GM23248 (cell line): ENCODE measurements around the gene ASPSCR1. TPM values are rescaled to one million over a fixed set of nuclear protein-coding genes. Genes with fewer than 3 reads are reported as not detected.
"Not testable (repeated sequence)": the region's sequence is repeated elsewhere in the genome, so short reads cannot be mapped to it uniquely, and the experiment has no call there.

Experiments used
- DNase-seq: peaks from one replicate; pipeline ENCODE4 v3.0.0-alpha.2; 2015
- H2AFZ ChIP-seq: fragments of 200-600 bp; sonication (generic); 2 replicates; pipeline ENCODE4 v1.6.1; 2016; ENCODE audit warnings: antibody characterized with exemption
- H3F3A ChIP-seq: fragments of 200-600 bp; sonication (generic); 2 replicates; pipeline ENCODE4 v1.6.1; 2016; ENCODE audit warnings: mild to moderate bottlenecking, antibody characterized with exemption, mixed run types; ENCODE audit not compliant: insufficient read depth
- H3K27ac ChIP-seq: fragments of 200-600 bp; sonication (generic); 2 replicates; pipeline ENCODE4 v1.5.1; 2016; ENCODE audit warnings: mild to moderate bottlenecking
- H3K27me3 ChIP-seq: fragments of 200-600 bp; sonication (generic); replicated peaks from 2 replicates; pipeline ENCODE4 v1.6.1; 2016; ENCODE audit warnings: mild to moderate bottlenecking; ENCODE audit not compliant: insufficient read depth
- H3K36me3 ChIP-seq: fragments of 200-600 bp; sonication (generic); 2 replicates; pipeline ENCODE4 v1.6.1; 2016; ENCODE audit warnings: low read depth, mild to moderate bottlenecking
- H3K4me1 ChIP-seq: fragments of 200-600 bp; sonication (generic); 2 replicates; pipeline ENCODE4 v1.6.1; 2016; ENCODE audit warnings: mild to moderate bottlenecking; ENCODE audit not compliant: insufficient read depth
- H3K4me2 ChIP-seq: fragments of 200-600 bp; sonication (generic); one replicate; pipeline ENCODE4 v1.6.1; 2016; ENCODE audit warnings: mild to moderate bottlenecking; ENCODE audit not compliant: unreplicated experiment
- H3K4me3 ChIP-seq: fragments of 200-600 bp; sonication (generic); 2 replicates; pipeline ENCODE4 v1.5.1; 2016; ENCODE audit warnings: mild to moderate bottlenecking
- H3K79me2 ChIP-seq: fragments of 200-600 bp; sonication (generic); 2 replicates; pipeline ENCODE4 v1.6.1; 2016; ENCODE audit warnings: mild to moderate bottlenecking; ENCODE audit not compliant: insufficient read depth
- H3K9ac ChIP-seq: fragments of 200-600 bp; sonication (generic); 2 replicates; pipeline ENCODE4 v1.6.1; 2016; ENCODE audit warnings: mild to moderate bottlenecking
- H3K9me2 ChIP-seq: fragments of 200-600 bp; sonication (generic); 2 replicates; pipeline ENCODE4 v1.6.1; 2016; ENCODE audit warnings: mixed run types, mild to moderate bottlenecking, moderate library complexity; ENCODE audit not compliant: insufficient read depth
- H3K9me3 ChIP-seq: fragments of 200-600 bp; sonication (generic); one replicate; pipeline ENCODE4 v1.6.1; 2017; ENCODE audit warnings: low read depth
- H4K20me1 ChIP-seq: fragments of 200-600 bp; sonication (generic); 2 replicates; pipeline ENCODE4 v1.6.0; 2016; ENCODE audit not compliant: insufficient read depth
- EZH2 ChIP-seq: fragments of 200-600 bp; sonication (generic); IDR thresholded peaks from 2 replicates; pipeline ENCODE4 v1.6.1; 2018; ENCODE audit warnings: antibody characterized with exemption, mild to moderate bottlenecking; ENCODE audit not compliant: insufficient read depth, poor library complexity, severe bottlenecking
- EZH2phosphoT487 ChIP-seq: fragments of 200-600 bp; sonication (generic); IDR thresholded peaks from 2 replicates; pipeline ENCODE4 v1.6.1; 2018; ENCODE audit warnings: antibody characterized with exemption, moderate library complexity, mild to moderate bottlenecking, low read depth; ENCODE audit not compliant: insufficient read depth
- WGBS, 2 experiments: methylation state at CpG; one replicate each; pipeline ENCODE4 v1.1.6; 2015 to 2017; ENCODE audit warnings: low lambda C conversion rate in 2 of 2, low coverage in 1 of 2; ENCODE audit errors: missing lambda C conversion rate in 2 of 2; 5-methylcytosine and 5-hydroxymethylcytosine counted together
- in situ Hi-C: fragments of 300-500 bp; cut with MboI; formaldehyde crosslinking; loops from 2 replicates; pipeline ENCODE4 v1.15.0; 2020
- polyA plus RNA-seq: library from polyadenylated mRNA; unstranded; fragments of >200 nt; fragmentation: Nextera tagmentation; extraction: Ambion mirVana; gene quantifications from 2 replicates; pipeline ENCODE4 v1.2.1, GENCODE V29; 2016
- total RNA-seq: library from RNA; depleted of rRNA; stranded (reverse); fragments of >200 nt; shearing (Covaris generic); gene quantifications from 2 replicates; pipeline ENCODE4 v1.2.3, GENCODE V29; 2014

The ASPSCR1 gene
- total and polyA plus RNA-seq, 2 experiments from 2014 or later: 20.6 to 23.5 TPM

DNA sequence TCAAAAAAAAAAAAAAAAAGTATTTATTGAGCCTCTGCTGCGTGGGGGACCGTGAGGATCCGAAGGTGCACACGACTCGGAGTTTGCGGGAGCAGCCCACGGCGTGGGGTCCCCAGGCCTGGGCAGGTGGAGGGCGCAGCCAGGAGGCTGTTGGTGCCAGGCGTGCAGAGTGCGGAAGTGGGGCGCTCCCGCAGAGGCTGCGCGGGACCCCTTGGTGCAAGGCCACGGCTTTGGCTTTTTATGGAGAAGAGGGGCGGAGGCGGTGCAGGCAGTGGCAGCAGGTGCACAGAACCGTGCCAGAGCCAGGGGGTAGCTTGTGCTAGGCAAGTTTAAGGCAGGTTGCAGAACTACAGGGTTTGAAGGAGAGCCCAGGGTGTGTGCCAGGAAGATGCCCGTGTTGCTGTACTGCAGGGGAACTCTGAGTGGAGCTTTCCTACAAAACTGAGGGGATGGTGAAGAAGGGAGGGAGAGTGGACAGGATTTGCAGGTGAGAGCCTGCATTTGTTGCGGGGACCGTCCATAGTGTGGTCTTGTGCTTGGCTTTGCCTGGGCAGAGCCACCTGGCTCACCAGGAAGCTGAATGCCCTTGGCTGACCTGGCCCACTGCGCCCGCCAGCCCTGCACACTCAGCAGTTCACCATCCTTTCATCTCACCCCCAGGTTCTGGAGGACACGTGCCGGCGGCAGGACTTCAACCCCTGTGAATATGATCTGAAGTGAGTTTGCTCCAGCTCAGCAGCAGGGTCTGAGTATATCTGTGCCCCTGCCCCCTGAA is 1.3 kb downstream of the ASPSCR1 start:
- Histone ChIP-seq H3F3A (no peaks in the 10 kb centered on the region), H3K36me3 (no peaks in the 10 kb centered on the region; the same call in 1 of the 2 replicates), H3K4me3 (peak overlapping the region; percentile 82), H3K9me2 (no peaks in the 10 kb centered on the region), H3K27me3 (no peaks in the 10 kb centered on the region), H3K9me3 (no peaks in the 10 kb centered on the region), H3K9ac (peak overlapping the region; percentile 94), H3K27ac (no peak overlapping the region), H3K79me2 (0 out of 2 replicates have a peak, but pooled peaks cover 6% of the 10 kb centered on the region), H3K4me1 (no peaks in the 10 kb centered on the region), H3K4me2 (peak overlapping the region; percentile 82), H2AFZ (no peak overlapping the region), H4K20me1 (no peaks in the 10 kb centered on the region)
- in situ Hi-C loops: no loop called here
- no peak for DNase-seq
- WGBS, 2 experiments: 87 to 88% methylated on average over 26 to 27 of the region's 27 CpGs
- no peak for TF ChIP-seq EZH2phosphoT487
- TF ChIP-seq EZH2: no peak

DNA sequence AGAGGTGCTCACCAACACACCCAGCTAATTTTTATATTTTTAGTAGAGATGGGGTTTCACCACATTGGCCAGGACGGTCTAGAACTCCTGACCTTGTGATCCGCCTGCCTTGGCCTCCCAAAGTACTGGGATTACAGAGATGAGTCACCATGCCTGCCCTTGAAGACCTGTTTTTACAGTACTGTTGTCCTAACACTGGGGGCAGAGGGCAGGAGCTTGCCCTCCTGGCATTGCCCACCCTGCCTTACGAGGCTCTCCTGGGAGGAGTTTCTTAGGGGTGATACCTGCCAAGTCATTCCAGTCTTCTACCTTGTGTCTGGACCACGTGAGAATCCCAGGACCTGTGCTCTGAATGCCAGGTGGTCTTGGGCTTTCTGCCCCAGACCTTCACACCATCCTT is 2.7 kb downstream of the ASPSCR1 start:
- no peak overlapping the region for H3K4me2 ChIP-seq
- H3K9me2 ChIP-seq: no peaks in the 10 kb centered on the region
- H3K9ac ChIP-seq: no peak overlapping the region
- H3K79me2 ChIP-seq: 0 out of 2 replicates have a peak, but pooled peaks cover 6% of the 10 kb centered on the region
- H3K4me3 ChIP-seq: no peak overlapping the region
- no peaks in the 10 kb centered on the region for H3F3A ChIP-seq
- no peaks in the 10 kb centered on the region for H4K20me1 ChIP-seq
- no peaks in the 10 kb centered on the region for H3K27me3 ChIP-seq
- H3K27ac ChIP-seq: no peak overlapping the region
- no peaks in the 10 kb centered on the region for H3K4me1 ChIP-seq
- TF ChIP-seq EZH2 (no peak), EZH2phosphoT487 (no peak)
- H2AFZ ChIP-seq: no peak overlapping the region
- in situ Hi-C loops: no loop called here
- H3K36me3 ChIP-seq: no peaks in the 10 kb centered on the region; the same call in 1 of the 2 replicates
- WGBS, 2 experiments: 83 to 86% methylated on average over 4 of the region's 4 CpGs
- H3K9me3 ChIP-seq: no peaks in the 10 kb centered on the region
- no peak for DNase-seq

DNA sequence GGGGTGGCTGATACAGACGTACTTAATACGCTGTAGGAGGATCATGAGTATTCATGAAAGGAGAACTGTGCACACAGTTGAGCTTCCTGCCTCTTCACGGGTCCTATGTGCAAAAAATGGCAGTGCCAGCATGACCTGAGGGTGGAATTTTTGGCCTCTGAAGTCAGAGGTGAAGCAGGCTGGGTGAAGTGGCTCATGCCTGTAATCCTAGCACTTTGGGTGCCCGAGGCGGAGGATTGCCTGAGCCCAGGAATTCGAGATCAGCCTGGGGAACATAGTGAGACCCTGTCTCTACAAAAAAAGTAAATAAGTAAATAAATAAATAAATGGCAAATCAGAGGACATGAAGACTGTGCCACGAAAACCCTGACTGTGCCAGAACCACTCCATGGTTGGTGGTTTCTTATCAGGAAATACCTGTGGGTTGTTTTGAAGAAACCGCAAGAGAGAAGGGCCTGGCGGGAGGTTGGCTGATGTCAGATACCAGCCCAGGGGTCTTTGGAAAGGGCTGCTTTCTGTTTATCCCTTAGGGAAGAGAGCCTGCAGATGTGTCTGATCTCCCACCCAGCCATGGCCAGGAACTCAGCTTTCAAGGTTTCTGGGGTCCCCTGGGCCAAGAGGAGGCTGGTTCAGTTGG is 3.4 kb downstream of the ASPSCR1 start:
- Histone ChIP-seq H3K9me2 (no peaks in the 10 kb centered on the region), H3K9me3 (no peaks in the 10 kb centered on the region), H4K20me1 (no peaks in the 10 kb centered on the region), H3K4me3 (no peak overlapping the region), H3K79me2 (0 out of 2 replicates have a peak, but pooled peaks cover 6% of the 10 kb centered on the region), H3K27ac (no peak overlapping the region), H3K36me3 (no peaks in the 10 kb centered on the region; the same call in 1 of the 2 replicates), H3K9ac (no peak overlapping the region), H2AFZ (no peak overlapping the region), H3K4me1 (no peaks in the 10 kb centered on the region), H3K27me3 (no peaks in the 10 kb centered on the region), H3K4me2 (no peak overlapping the region), H3F3A (no peaks in the 10 kb centered on the region)
- in situ Hi-C loops: no loop called here
- WGBS, 2 experiments: 89 to 90% methylated on average over 9 of the region's 9 CpGs
- TF ChIP-seq EZH2phosphoT487 (no peak), EZH2 (no peak)
- no peak for DNase-seq

DNA sequence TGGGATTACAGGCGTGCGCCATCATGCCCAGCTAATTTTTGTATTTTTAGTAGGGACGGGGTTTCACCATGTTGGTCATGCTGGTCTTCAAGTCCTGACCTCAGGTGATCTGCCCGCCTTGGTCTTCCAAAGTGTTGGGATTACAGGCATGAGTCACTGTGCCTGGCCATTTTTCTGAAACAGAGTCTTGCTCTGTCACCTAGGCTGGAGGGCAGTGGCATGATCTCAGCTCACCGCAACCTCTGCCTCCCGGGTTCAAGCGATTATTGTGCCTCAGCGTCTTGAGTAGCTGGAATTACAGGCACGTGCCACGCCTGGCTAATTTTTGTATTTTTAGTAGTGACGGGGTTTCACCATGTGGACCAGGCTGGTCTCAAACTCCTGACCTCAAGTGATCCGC is 4.1 kb downstream of the ASPSCR1 start:
- H3K9ac ChIP-seq, DNase-seq, H3K9me2 ChIP-seq, H2AFZ ChIP-seq, in situ Hi-C loops, H3K4me1 ChIP-seq, H3K79me2 ChIP-seq, H3K27ac ChIP-seq, H3K36me3 ChIP-seq, H4K20me1 ChIP-seq, H3K27me3 ChIP-seq, H3K4me2 ChIP-seq, H3F3A ChIP-seq, H3K4me3 ChIP-seq, H3K9me3 ChIP-seq: not testable (repeated sequence)
- 98% methylated on average over 12 of the region's 12 CpGs for WGBS, 2 experiments
